OCI-LY3 (cell line): ENCODE measurements around the gene ANKRD65.

Experiments
- H2AFZ ChIP-seq: fragments of 200-600, 300-600 bp; shearing (Covaris generic); 2 replicates; pipeline ENCODE4 v1.6.0; 2014; ENCODE audit warnings: antibody characterized with exemption, low read depth, low read length
- H3K27ac ChIP-seq: fragments of 200-600, 300-600 bp; sonication (generic); 2 replicates; pipeline ENCODE4 v1.5.1; 2014; ENCODE audit warnings: mild to moderate bottlenecking, low read length, moderate library complexity, mixed read lengths
- H3K27me3 ChIP-seq: fragments of 200-600, 300-600 bp; sonication (generic); 2 replicates; pipeline ENCODE4 v1.6.1; 2014; ENCODE audit warnings: low read depth, low read length, mixed read lengths
- H3K36me3 ChIP-seq: fragments of 200-600, 300-600 bp; sonication (generic); replicated peaks from 2 replicates; pipeline ENCODE3; 2014; ENCODE audit warnings: low read depth, low read length, mixed read lengths
- H3K4me1 ChIP-seq: fragments of 300-600, 200-600 bp; sonication (generic); 2 replicates; pipeline ENCODE4 v1.6.1; 2014; ENCODE audit warnings: low read length, mixed read lengths
- H3K4me2 ChIP-seq: fragments of 200-600, 300-600 bp; sonication (generic); 2 replicates; pipeline ENCODE4 v1.6.1; 2014; ENCODE audit warnings: low read length, mixed read lengths
- H3K4me3 ChIP-seq: fragments of 300-600, 200-600 bp; sonication (generic); 2 replicates; pipeline ENCODE4 v1.5.1; 2014; ENCODE audit warnings: antibody characterized with exemption, mild to moderate bottlenecking, low read length, moderate library complexity
- H3K79me2 ChIP-seq: fragments of 300-600, 200-600 bp; shearing (Covaris generic); 2 replicates; pipeline ENCODE4 v1.6.1; 2014; ENCODE audit warnings: mild to moderate bottlenecking, low read length, mixed read lengths
- H3K9ac ChIP-seq: fragments of 300-600, 200-600 bp; shearing (Covaris generic); 2 replicates; pipeline ENCODE4 v1.6.0; 2014; ENCODE audit warnings: mild to moderate bottlenecking, low read length, moderate library complexity
- H3K9me3 ChIP-seq: fragments of 200-600, 300-600 bp; shearing (Covaris generic); 2 replicates; pipeline ENCODE4 v1.6.1; 2014; ENCODE audit warnings: low read length, mixed read lengths; ENCODE audit not compliant: insufficient read depth
- H4K20me1 ChIP-seq: fragments of 200-600, 300-600 bp; sonication (generic); 2 replicates; pipeline ENCODE4 v1.6.1; 2016; ENCODE audit warnings: low read length, mixed read lengths; ENCODE audit not compliant: insufficient read depth
- EZH2phosphoT487 ChIP-seq: fragments of 200-600 bp; shearing (Covaris generic); IDR thresholded peaks from 2 replicates; pipeline ENCODE4 v1.6.1; 2018; ENCODE audit warnings: antibody characterized with exemption, mixed run types, low read depth
- TF ChIP-seq, protein P1 (sequence below): fragments of 200-600, 300-600 bp; sonication (generic); IDR thresholded peaks from 2 replicates; pipeline ENCODE4 v1.5.1; 2014; ENCODE audit warnings: antibody characterized with exemption, low read length, low read depth

Gene ANKRD65

DNA sequence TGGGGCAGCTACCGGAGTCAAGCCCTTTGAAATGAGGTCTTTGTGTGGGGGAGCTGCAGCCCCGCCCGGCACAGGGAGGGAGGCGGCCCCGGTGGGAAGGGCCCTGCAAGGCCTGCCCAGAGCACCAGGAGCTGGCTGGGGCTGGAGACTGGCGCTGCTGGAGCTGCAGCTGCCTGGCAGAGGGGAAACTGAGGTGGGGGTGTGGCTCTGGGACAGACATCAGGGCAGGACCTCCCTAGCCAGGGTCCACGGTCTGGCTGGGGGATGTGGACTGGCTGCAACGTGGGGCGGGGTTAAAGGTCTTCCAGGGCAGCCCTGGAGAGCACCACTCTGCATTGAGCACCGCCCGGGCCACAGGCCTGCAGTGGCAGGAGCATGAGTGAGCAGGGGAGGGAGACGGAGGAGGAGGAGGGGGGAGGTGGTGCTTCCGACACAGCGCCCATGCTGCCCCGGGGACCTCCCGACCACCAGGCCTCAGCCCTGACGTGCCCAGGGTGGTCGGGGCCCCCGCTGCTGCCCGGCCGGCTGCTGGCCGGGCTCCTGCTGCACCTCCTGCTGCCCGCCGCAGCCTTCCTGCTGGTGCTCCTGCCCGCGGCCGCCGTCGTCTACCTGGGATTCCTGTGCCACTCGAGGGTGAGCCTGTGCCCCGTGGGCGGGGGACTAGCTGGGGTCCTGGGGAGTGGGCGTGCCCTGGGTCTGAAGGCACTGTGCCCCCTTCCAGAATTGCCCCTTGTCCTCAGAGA, 4.8 kb upstream of the ANKRD65 start:
- H3K9me3 ChIP-seq = no peaks in the 10 kb centered on the region
- H3K4me2 ChIP-seq = no peak overlapping the region
- no peaks in the 10 kb centered on the region for H4K20me1 ChIP-seq
- H3K27me3 ChIP-seq = no peaks in the 10 kb centered on the region
- no peaks in the 10 kb centered on the region for H3K36me3 ChIP-seq
- H3K4me3 ChIP-seq = no peak overlapping the region
- TF ChIP-seq, protein P1, sequence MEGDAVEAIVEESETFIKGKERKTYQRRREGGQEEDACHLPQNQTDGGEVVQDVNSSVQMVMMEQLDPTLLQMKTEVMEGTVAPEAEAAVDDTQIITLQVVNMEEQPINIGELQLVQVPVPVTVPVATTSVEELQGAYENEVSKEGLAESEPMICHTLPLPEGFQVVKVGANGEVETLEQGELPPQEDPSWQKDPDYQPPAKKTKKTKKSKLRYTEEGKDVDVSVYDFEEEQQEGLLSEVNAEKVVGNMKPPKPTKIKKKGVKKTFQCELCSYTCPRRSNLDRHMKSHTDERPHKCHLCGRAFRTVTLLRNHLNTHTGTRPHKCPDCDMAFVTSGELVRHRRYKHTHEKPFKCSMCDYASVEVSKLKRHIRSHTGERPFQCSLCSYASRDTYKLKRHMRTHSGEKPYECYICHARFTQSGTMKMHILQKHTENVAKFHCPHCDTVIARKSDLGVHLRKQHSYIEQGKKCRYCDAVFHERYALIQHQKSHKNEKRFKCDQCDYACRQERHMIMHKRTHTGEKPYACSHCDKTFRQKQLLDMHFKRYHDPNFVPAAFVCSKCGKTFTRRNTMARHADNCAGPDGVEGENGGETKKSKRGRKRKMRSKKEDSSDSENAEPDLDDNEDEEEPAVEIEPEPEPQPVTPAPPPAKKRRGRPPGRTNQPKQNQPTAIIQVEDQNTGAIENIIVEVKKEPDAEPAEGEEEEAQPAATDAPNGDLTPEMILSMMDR = no peak
- no peak for TF ChIP-seq EZH2phosphoT487
- no peaks in the 10 kb centered on the region for H3K79me2 ChIP-seq
- H3K27ac ChIP-seq = no peak overlapping the region
- peaks cover 9% of the 10 kb centered on the region; the same call in 1 of the 2 replicates for H3K4me1 ChIP-seq
- no peak overlapping the region for H2AFZ ChIP-seq
- no peak overlapping the region for H3K9ac ChIP-seq

DNA sequence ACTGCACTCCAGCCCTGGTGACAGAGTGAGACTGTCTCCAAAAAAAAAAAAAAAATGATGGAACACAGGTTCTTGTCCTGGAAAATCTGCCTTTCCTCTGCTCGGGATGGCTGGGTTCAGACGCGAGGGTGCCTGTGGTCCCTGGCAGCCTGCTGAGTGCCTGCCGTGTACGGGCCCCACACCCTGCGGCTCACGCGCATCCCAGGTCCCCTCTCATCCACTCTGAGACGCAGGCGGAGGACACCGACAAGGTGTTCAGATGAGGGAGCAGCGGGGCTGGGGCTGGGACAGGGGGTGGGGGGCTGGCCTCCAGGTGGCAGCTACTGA, 4.3 kb upstream of the ANKRD65 start:
- H3K4me3 ChIP-seq = no peak overlapping the region

DNA sequence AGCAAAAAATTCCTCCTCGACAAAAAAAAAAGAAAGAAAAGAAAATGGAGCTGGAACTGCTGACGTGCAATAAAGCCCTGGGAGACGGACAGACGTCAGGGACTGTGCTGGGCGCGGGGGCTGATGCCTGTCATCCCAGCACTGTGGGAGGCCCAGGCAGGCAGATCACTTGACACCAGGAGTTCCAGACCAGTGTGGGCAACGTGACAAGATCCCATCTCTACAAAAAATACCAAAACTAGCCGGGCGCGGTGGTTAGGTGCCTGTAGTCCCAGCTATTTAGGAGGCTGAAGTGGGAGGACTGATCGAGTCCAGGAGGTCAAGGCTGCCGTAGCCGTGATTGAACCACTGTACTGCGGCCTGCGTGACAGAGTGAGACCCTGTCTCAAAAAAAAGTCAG, 3.6 kb upstream of the ANKRD65 start:
- H3K4me2 ChIP-seq = no peak overlapping the region
- H3K4me1 ChIP-seq = peaks cover 9% of the 10 kb centered on the region; the same call in 1 of the 2 replicates
- no peaks in the 10 kb centered on the region for H3K27me3 ChIP-seq
- no peak for TF ChIP-seq EZH2phosphoT487
- TF ChIP-seq, protein P1 = no peak
- H2AFZ ChIP-seq = no peak overlapping the region
- no peak overlapping the region for H3K9ac ChIP-seq
- H3K79me2 ChIP-seq = no peaks in the 10 kb centered on the region
- no peaks in the 10 kb centered on the region for H3K36me3 ChIP-seq
- no peak overlapping the region for H3K4me3 ChIP-seq
- H3K9me3 ChIP-seq = no peaks in the 10 kb centered on the region
- H3K27ac ChIP-seq = no peak overlapping the region
- H4K20me1 ChIP-seq = no peaks in the 10 kb centered on the region

More for the DNA sequence above, 4.3 kb upstream of the ANKRD65 start:
- H3K4me2 ChIP-seq = no peak overlapping the region
- H3K36me3 ChIP-seq = no peaks in the 10 kb centered on the region
- H2AFZ ChIP-seq = no peak overlapping the region
- no peak overlapping the region for H3K27ac ChIP-seq
- no peaks in the 10 kb centered on the region for H4K20me1 ChIP-seq
- H3K4me1 ChIP-seq = peaks cover 9% of the 10 kb centered on the region; the same call in 1 of the 2 replicates
- H3K79me2 ChIP-seq = no peaks in the 10 kb centered on the region
- no peak overlapping the region for H3K9ac ChIP-seq
- no peaks in the 10 kb centered on the region for H3K27me3 ChIP-seq
- H3K9me3 ChIP-seq = no peaks in the 10 kb centered on the region
- TF ChIP-seq, protein P1 = no peak
- TF ChIP-seq EZH2phosphoT487 = no peak

DNA sequence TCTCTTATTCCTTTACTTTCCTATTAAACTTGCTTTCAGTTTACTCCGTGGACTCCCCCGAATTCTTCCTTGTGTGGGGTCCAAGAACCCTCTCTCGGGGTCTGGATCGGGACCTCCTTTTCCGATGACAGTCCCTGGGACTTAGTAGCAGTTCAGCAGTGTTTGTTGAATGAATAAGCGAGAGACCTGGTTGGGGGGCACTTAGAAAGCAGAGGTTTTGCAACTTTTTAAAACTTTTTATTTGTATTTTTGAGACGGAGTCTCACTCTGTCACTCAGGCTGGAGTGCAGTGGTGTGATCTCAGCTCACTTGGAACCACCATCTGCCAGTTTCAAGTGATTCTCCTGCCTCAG, 2.1 kb upstream of the ANKRD65 start:
- no peak overlapping the region for H3K4me2 ChIP-seq
- H3K9ac ChIP-seq = no peak overlapping the region
- H3K9me3 ChIP-seq = no peaks in the 10 kb centered on the region
- H2AFZ ChIP-seq = no peak overlapping the region
- H4K20me1 ChIP-seq = no peaks in the 10 kb centered on the region
- no peak overlapping the region for H3K4me3 ChIP-seq
- H3K27ac ChIP-seq = no peak overlapping the region
- TF ChIP-seq, protein P1 = no peak
- no peak for TF ChIP-seq EZH2phosphoT487
- peaks cover 19% of the 10 kb centered on the region for H3K4me1 ChIP-seq
- no peaks in the 10 kb centered on the region for H3K79me2 ChIP-seq
- no peaks in the 10 kb centered on the region for H3K27me3 ChIP-seq
- H3K36me3 ChIP-seq = no peaks in the 10 kb centered on the region
